HL-60/S4 treated with retinoic acid at 250 ng/mL for 4 days and 3 days (cell line): Measurements from ENCODE around the gene TTI1.

Experiments
- in situ Hi-C: fragments of 300-500 bp; cut with MboI; formaldehyde crosslinking; loops from 2 replicates; pipeline ENCODE4 v1.7.0; 2022; ENCODE audit warnings: low sequenced_read_pairs

TTI1 gene

DNA sequence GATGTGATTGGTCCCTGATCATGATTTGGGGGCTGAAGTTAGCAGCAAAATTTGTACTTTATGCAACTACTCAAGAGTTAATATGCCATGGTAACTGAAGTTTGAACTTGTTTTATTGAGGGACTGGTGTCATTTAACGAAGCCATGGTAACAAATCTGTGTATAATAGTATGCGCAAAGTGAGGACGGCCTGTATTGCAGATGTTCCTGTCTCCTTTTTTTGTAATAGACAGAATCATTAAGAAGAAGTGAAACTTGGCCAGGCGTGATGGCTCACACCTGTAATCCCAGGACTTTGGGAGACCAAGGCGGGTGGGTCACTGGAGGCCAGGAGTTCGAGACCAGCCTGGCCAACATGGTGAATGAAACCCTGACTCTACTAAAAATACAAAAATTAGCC, 22.6 kb upstream of the TTI1 start:
- in situ Hi-C loops: loop anchor here (25.0 kb wide), 1 partner anchor 356 kb away; no protein-coding TSS in a partner anchor

DNA sequence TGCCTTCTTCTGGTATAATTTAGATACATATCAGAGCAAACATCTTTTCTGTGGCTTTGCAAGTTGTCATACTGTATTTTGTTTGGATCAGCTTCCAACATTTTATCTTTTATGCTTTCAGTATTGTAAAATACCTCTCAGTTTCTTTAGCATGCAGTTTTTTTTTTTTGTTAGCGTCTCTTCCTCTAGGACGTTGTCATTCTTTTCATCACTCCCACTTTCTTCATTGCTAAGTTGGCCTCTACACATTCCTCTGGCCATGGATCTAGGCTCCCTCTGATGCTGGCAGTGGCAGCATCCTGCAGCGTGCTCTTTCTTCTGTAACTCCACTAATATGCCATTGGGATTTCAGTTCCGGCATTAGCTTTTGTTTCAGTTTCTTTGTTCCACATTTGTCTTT, 22.0 kb upstream of the TTI1 start:
- in situ Hi-C loops: loop anchor here (25.0 kb wide), 1 partner anchor 357 kb away; no protein-coding TSS in a partner anchor

DNA sequence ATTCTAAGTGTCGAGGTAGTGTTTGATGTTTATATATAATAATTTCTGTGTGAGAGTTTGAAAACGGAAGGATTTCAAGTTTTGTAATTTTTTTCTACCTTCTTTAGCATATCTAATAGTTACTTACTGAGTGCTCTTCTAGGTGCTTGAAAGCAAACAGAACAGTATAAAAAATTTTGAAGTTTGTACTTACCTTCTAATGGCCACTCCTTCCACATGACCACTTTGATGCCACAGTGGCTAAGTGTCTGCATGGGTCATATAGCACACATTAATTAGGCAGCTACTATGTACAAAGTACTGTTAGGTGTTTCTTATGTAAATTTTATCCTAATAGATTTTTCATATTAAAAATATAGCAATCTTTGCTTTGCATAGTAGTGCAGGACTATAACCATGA, 21.4 kb upstream of the TTI1 start:
- in situ Hi-C loops: loop anchor here (25.0 kb wide), 1 partner anchor 358 kb away; no protein-coding TSS in a partner anchor

- in situ Hi-C loops: loop anchor here (25.0 kb wide), 1 partner anchor 359 kb away; no protein-coding TSS in a partner anchor
Observed at GRCh38 chr20:38052870-38053269, 19.6 kb upstream of the TTI1 start.

DNA sequence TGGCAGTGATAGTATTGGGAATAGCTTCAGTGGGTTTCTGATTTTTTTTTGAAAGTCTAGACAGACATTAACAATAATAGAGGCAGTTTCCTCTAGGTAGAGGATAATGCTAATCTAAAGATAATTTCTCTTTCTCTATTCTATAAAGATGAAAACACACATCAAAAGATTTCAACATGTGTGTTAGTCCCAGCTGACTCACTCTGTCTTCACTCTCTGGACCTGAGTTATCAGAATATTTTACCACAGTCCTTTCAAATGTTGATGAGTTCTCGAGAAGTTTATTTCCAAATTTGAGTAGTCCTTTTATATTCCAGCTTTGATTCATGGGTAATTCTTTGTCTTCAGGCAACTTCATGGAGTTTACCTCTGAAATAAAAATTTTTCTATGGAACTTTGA, 17.4 kb upstream of the TTI1 start:
- in situ Hi-C loops: loop anchor here (25.0 kb wide), 1 partner anchor 362 kb away; no protein-coding TSS in a partner anchor

DNA sequence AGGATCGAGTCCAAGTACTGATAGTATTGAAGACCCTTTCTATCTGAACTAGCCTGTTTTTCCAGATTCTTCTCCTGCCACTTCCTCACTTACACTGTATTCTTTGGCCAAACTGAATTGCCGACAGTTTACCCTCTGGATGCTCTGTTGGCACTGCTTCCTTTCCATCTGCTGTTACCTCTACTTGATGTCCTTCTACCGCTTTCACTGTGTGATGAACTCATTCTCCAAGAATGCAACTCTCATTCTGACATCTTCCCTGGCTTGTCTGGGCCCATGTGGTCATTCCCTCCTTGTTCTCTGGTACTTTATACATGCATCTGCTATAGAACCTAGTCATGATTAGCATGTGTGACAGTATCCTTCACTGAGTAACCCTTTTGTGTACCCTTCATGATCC, 16.5 kb upstream of the TTI1 start:
- in situ Hi-C loops: loop anchor here (25.0 kb wide), 1 partner anchor 363 kb away; no protein-coding TSS in a partner anchor

DNA sequence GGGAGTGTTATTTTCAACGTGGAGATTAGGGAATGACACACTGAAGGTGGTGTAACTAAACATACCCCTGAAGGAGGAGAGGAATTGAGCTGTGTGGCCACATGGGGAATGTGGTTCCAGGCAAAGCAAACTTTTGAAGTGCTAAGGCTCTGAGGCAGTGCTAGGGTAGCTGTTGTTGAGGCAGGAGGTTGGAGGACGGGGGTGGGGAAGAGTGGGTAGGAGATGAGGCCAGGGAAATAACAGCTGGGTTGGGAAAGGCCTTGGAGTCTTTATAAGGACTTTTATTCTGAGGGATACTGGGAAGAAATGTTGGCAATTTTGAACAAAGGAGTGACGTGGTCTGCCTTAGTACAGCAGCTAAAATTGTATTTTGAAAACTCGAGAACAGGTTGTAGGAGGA, 13.3 kb upstream of the TTI1 start:
- in situ Hi-C loops: no loop called here

DNA sequence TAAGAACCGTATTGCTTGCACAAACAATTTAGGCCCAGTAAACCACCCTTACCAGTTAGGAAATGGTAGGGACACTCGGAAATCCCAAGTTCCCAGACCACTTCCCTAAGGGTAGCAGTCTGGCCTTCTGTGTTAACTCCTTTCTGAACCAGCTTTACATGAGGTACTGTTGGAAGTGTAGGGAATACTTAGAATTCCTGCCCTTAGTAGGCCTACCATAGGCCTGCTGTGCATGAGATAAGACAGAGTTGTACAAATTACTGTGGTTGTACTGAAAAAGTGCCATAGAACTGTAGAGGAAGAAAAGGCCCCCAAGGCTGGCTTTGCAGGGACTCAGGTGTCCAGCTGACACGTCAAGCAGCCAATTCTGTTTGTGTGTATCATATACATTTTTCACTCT, 11.4 kb upstream of the TTI1 start:
- in situ Hi-C loops: no loop called here

DNA sequence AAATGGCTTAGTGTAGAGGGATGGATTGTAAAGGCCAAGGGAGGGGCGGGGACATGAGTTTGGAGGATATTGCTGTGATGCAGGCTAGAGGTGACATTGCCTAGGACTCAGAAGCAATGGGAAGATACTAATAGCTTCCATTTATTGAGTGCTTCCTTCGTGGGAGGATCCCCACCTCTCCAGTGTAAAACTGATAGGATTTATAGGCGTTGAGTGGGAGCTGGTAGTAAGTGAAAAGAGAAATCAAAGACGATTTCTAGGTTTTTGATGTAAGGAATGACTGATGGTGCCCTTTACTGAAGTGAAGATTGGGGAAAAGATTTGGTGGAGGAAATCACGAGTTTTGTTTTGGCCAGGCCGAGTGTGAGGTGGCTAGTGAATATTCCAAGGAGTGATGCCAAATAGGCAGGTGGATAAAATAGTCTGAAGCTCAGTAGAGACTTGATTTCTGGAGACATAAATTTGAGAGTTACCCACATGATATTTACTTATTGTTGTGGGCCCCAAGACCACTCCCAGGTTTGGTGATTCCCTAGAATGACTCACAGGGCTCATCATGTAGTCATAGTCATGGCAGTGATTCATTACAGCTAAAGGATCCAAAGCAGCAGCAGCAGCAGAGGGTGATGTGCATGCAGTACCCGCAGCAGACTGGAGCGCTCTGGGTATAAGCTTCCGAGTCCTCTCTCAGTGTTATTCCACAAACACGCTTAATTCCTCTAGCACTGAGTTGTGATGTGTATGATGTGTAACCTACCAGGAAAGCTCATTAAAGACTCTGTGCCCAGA, 10.4 kb upstream of the TTI1 start:
- in situ Hi-C loops: no loop called here

GRCh38 chr20:38040276-38040675, 7.0 kb upstream of the TTI1 start:
- in situ Hi-C loops: no loop called here

GRCh38 chr20:38036366-38036765, 3.1 kb upstream of the TTI1 start:
- in situ Hi-C loops: no loop called here

DNA sequence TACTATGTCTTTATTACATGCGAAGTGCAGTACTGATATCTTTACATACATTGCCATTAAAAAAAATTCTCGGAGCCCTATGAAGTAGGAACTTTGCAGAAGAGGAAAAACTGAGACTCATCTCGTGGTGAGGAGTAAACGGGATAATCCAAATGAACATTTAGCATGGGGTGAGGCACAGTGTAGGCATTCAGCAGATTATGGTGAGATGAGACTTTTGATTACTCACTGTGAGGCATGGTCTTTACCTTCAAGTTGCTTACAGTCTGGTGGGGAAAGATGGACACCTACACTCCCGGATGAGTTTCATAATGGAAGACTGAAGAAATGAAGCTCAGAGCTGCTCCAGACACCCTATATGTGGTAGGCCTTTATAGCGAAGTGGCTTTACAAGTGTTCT, 1.7 kb upstream of the TTI1 start:
- in situ Hi-C loops: no loop called here

DNA sequence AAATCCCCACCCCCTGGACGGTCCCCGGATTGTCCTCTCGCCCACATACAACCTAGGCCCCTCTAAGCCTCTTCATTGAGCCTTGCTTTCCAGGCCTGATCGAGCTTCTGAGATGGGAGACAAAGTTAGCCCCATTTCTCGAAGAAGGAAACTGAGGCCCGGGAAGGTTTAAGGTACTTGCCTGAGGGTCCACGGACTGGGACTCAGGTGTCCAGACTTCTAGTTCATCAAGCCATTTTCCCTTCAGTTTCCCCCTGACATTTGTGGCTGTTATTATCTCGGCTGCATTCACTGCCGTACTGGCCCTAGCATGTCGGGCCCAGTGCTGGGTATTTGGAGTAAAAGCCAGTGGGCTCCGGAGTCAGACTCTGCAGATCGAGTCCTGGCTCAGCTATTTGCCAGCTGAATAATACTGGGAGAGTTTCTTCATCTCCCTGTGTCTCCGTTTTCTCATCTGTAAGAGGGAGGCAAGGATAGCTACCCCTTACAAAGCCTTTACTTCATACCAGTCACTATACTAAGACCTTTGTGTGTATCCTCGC, 923 bp upstream of the TTI1 start:
- in situ Hi-C loops: no loop called here

DNA sequence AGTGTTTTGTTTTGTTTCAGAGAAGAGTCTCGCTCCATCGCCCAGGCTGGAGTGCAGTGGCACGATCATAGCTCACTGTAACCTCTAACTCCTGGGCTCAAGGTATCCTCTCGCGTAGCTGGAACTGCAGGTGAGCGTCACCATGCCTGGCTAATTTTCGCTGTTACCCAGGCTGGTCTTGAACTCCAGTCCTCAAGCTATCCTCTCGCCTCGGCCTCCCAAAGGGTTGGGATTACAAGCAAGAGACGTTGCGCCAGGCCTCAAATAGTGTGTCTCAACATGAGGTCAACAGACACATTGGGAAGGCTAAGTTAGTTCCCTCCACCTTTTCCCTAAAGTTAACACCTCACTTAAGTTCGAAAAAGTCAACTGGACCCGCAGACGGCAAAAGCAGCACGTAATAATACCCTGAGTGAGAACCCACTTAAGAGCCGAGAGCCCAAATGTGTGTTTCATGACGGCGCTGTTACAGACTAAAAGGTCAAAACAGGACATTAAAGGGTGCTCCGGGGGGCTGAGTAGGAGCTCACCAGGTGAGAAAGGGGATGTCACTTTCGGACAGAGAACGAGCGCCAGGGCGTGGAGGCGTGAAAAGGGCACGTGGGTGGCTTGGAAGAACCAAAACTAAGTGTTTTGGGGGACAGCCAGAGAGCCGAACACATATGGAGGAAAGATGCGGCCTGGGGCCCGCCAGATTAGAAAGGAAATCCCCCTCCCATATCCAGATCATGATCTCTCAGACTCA, 499 bp downstream of the TTI1 start:
- in situ Hi-C loops: no loop called here

- in situ Hi-C loops: no loop called here
Observed at GRCh38 chr20:38031957-38032356, 1.3 kb downstream of the TTI1 start.

DNA sequence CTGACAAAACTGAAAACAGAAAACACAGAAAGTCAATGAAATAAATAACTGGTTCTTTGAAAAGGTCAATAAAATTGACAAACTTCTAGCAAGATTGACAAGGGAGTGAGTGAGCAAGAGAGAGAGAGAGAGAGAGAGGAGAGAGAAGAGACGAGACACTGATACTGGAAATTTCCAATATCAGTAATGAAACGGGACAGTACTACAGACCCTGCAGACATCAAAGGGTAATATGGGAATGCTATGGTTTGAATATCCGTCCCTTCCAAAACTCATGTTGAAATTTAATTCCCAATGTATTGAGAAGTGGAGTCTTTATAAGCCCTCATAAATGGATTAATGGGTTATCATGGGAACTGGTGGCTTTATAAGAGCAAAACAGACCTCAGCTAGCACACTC, 3.8 kb downstream of the TTI1 start:
- in situ Hi-C loops: no loop called here

DNA sequence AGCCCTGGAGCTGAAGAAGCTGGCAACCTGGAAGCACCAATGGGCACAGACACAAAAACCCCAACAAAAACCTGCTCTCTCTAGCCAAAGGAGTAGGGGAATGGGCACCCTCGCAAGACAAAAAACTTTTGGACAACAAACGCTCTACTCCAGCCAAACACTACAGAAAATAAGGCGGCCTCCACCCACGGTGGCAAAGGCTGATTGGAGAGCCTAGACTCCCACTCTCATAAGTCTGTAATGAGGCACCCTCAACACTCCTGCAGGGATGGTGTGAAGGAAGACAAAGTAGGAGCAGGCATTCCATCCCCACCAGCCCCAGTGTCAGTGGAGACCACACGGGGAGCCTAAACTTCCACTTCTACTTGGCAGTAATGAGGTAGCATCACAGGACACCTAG, 8.8 kb downstream of the TTI1 start:
- in situ Hi-C loops: no loop called here

DNA sequence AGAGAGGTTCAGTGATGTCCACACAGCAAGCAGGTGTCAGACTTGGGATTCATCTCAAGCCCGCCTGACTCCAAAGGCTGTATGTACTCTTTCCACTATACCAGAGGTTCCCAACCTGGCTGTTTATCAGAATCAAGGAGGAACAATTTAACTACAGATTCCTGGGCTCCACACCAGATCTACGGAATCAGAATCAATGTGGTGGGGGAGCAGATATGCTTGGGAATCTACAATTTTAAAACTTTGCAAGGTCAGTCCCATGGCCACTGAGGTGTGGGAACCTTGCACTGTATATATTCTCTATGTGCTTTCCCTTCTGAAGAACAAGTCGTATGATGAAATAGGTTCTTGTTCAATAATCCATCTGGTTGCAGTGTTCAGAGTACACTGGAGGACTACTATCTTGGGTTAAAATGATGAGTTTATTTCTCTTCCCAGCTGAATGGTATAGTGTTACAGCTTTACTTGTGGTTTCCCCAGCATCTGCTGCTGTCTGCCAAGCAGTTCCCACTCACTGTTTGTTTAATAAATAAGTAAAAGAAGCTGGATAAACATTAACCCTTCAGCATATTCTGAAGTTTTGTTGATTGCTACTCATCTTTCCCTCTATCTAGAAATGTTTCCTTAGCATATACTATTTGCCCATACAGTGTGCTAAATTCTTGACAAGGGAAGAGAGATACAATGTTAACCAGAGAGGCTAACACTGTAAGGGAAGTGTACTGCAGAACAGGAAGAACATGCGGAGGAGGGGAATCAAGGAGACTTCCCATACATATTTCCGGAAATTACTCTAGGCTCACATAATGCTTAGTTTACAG, 9.9 kb downstream of the TTI1 start:
- in situ Hi-C loops: no loop called here

DNA sequence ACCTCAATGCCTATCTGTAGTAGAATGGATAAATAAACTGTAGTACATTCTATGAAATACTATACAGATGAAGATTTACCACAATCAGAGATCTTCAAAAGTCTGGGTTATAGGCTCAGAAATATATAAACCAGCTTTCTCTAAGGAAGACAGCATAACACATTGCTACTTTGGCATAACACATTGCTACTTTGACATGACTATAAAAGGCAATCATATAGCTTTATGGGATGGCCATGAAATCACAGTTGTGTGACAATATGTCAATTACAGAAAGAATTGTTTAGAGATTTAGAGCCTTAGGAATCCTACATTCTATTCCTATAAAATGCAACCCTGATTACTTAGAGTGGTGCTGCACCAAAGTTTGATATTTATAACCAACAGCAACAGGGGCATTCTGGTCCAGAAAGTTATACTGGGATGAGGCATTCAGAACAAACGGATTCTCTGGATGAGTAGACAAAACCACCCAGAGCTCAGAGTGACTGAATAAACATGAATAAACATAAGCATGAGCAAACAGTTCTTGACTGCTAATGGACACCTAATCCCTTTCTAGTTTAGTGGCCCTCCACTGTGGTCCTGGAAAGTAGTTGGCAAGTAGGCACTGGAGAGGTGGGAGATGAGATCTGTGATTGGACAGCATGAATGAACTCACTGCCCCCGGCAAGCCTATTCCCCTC, 12.0 kb downstream of the TTI1 start:
- in situ Hi-C loops: no loop called here

GRCh38 chr20:38018385-38018784, 14.9 kb downstream of the TTI1 start:
- in situ Hi-C loops: no loop called here
